Thoracic aorta (tissue), 2 donors: ENCODE data around the gene PLXDC2. TPM values are rescaled to one million over a fixed set of nuclear protein-coding genes. Genes with fewer than 3 reads are reported as not detected.
A peak's percentile ranks its signal among the peaks of the same experiment; 100 is the strongest.

ENCODE experiments used
- ATAC-seq: fragments of 150-250 bp; one replicate; pipeline ENCODE4 v1.8.0; 2017; ENCODE audit warnings: low read depth; ENCODE audit not compliant: insufficient number of reproducible peaks, low FRiP score
- DNase-seq: peaks from one replicate; pipeline ENCODE4 v3.0.0-alpha.2; 2020; ENCODE audit warnings: low spot score
- H3K27ac ChIP-seq, 2 donors: fragments of 200-600 bp; sonication (generic); 1 replicate in 1 of 2; 2 replicates in 1 of 2; pipeline ENCODE4 v1.5.1; 2016; ENCODE audit warnings: mild to moderate bottlenecking in 2 of 2, moderate library complexity in 2 of 2
- H3K27me3 ChIP-seq: fragments of 200-600 bp; sonication (generic); replicated peaks from 2 replicates; pipeline ENCODE4 v1.6.0; 2016; ENCODE audit warnings: mild to moderate bottlenecking; ENCODE audit not compliant: insufficient read depth
- H3K36me3 ChIP-seq: fragments of 200-600 bp; sonication (generic); one replicate; pipeline ENCODE4 v1.5.1; 2016
- H3K4me1 ChIP-seq, 2 donors: fragments of 200-600 bp; sonication (generic); 1 replicate in 1 of 2; 2 replicates in 1 of 2; pipeline versions ENCODE4 v1.5.1 to v1.6.0; 2016; ENCODE audit warnings: low read depth in 2 of 2, mild to moderate bottlenecking in 1 of 2; ENCODE audit not compliant: control insufficient read depth in 1 of 2
- H3K4me3 ChIP-seq: fragments of 200-600 bp; sonication (generic); 2 replicates; pipeline ENCODE4 v1.5.1; 2016; ENCODE audit warnings: mild to moderate bottlenecking
- H3K9me3 ChIP-seq: fragments of 200-600 bp; sonication (generic); 2 replicates; pipeline ENCODE4 v1.5.1; 2016
- total RNA-seq, 2 donors: library from RNA; depleted of rRNA; stranded (reverse); fragments of >200 nt; gene quantifications; one replicate each; pipeline versions ENCODE4 v1.1.0 to v1.2.3, GENCODE V29; 2016
- TF ChIP-seq, protein P1 (sequence below): fragments of 200-600 bp; sonication (generic); IDR thresholded peaks from one replicate; pipeline ENCODE4 v1.5.1; 2019; ENCODE audit warnings: antibody characterized with exemption

Gene PLXDC2
- total RNA-seq, 2 donors from 2014 or later, result 105 to 155 TPM

DNA sequence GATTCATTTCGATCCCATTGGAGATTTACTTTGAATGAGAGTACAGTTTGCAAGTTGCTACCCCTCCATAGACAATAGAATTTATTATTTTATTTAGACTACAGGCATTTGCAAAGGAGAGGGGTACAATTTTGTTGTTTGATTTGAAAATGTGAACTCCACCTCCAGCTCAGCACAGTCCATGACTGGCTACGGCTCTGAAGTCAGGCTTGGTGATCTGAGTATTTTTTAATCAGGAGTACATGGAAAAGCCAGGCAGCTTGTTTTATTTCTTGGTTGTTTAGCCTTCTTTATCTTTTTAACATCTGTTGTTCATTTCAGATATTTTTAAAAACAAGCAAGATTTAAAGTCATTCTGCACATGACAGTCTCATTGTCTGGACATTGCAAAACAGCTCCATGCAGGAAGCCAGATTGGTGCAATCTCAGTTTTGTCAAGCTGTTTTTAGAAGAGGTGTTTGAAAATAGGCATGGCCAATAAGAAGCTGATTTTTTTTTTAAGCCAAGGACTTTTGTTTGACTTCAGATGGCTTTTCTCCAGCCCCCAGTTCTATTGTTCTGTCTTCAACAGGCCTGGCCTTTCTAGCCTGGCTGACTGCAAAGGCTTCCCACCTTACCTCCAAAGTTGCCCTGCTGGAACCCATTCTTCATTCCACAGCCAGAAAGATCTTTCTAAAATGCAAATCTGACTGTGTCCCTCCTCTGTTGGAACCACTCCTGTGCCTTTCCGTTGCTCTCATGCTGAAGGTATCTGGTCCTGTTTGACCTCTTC is 12.2 kb downstream of the PLXDC2 start:
- H3K27ac ChIP-seq, result peak overlapping the region in 1 of 2 donors; percentile 24
- no peak for ATAC-seq
- TF ChIP-seq, protein P1, sequence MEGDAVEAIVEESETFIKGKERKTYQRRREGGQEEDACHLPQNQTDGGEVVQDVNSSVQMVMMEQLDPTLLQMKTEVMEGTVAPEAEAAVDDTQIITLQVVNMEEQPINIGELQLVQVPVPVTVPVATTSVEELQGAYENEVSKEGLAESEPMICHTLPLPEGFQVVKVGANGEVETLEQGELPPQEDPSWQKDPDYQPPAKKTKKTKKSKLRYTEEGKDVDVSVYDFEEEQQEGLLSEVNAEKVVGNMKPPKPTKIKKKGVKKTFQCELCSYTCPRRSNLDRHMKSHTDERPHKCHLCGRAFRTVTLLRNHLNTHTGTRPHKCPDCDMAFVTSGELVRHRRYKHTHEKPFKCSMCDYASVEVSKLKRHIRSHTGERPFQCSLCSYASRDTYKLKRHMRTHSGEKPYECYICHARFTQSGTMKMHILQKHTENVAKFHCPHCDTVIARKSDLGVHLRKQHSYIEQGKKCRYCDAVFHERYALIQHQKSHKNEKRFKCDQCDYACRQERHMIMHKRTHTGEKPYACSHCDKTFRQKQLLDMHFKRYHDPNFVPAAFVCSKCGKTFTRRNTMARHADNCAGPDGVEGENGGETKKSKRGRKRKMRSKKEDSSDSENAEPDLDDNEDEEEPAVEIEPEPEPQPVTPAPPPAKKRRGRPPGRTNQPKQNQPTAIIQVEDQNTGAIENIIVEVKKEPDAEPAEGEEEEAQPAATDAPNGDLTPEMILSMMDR, result no peak

GRCh38 chr10:19832699-19833098 is 16.5 kb downstream of the PLXDC2 start:
- Histone ChIP-seq H3K9me3 (no peaks in the 10 kb centered on the region), H3K4me1 (peaks cover 26 to 67% of the 10 kb centered on the region in 2 donors), H3K27me3 (no peaks in the 10 kb centered on the region), H3K36me3 (no peaks in the 10 kb centered on the region), H3K27ac (no peak overlapping the region), H3K4me3 (peak overlapping the region; percentile 2)
- TF ChIP-seq, protein P1, result no peak
- DNase-seq (no peak), ATAC-seq (no peak)

More for the DNA sequence above, 12.2 kb downstream of the PLXDC2 start:
- Histone ChIP-seq H3K36me3 (no peaks in the 10 kb centered on the region), H3K27me3 (no peaks in the 10 kb centered on the region), H3K9me3 (no peaks in the 10 kb centered on the region), H3K4me3 (peak overlapping the region; percentile 4), H3K4me1 (peaks cover 48 to 85% of the 10 kb centered on the region in 2 donors)
- no peak for DNase-seq

GRCh38 chr10:19833170-19833824 is 17.1 kb downstream of the PLXDC2 start:
- Histone ChIP-seq H3K36me3 (no peaks in the 10 kb centered on the region), H3K27me3 (no peaks in the 10 kb centered on the region), H3K9me3 (no peaks in the 10 kb centered on the region), H3K4me1 (peaks cover 22 to 65% of the 10 kb centered on the region in 2 donors), H3K27ac (no peak overlapping the region), H3K4me3 (no peak overlapping the region)
- TF ChIP-seq, protein P1, result no peak
- ATAC-seq (no peak), DNase-seq (no peak)

- DNase-seq (no peak), ATAC-seq (no peak)
- TF ChIP-seq, protein P1, result no peak
- H3K27ac ChIP-seq, result no peak overlapping the region
- H3K9me3 ChIP-seq, result no peaks in the 10 kb centered on the region
- H3K27me3 ChIP-seq, result no peaks in the 10 kb centered on the region
- H3K4me1 ChIP-seq, result peaks cover 16 to 70% of the 10 kb centered on the region in 2 donors
- H3K36me3 ChIP-seq, result no peaks in the 10 kb centered on the region
- no peak overlapping the region for H3K4me3 ChIP-seq
Measured at GRCh38 chr10:19835952-19836351, 19.7 kb downstream of the PLXDC2 start.

GRCh38 chr10:19839090-19839489 is 22.9 kb downstream of the PLXDC2 start:
- Histone ChIP-seq H3K27me3 (no peaks in the 10 kb centered on the region), H3K36me3 (no peaks in the 10 kb centered on the region), H3K4me1 (peaks cover 16 to 79% of the 10 kb centered on the region in 2 donors), H3K4me3 (no peak overlapping the region), H3K9me3 (no peaks in the 10 kb centered on the region), H3K27ac (peak overlapping the region in 1 of 2 donors; percentile 4)
- TF ChIP-seq, protein P1, result no peak
- ATAC-seq, result no peak
- no peak for DNase-seq
